GM12864 (cell line): ENCODE results near the gene AIG1.

ENCODE experiments used
- DNase-seq: peaks from one replicate; pipeline ENCODE4 v3.0.0-alpha.2; 2011; ENCODE audit warnings: low read depth
- H3K4me3 ChIP-seq: 2 replicates; pipeline ENCODE4 v1.5.1; 2011; ENCODE audit warnings: mild to moderate bottlenecking, low read depth, low read length, control low read depth
- CTCF ChIP-seq: IDR thresholded peaks from 2 replicates; pipeline ENCODE4 v1.5.1; 2011; ENCODE audit warnings: low read depth, mild to moderate bottlenecking, moderate library complexity, low read length, control low read depth, inconsistent platforms; ENCODE audit errors: missing control alignments

The AIG1 gene

DNA sequence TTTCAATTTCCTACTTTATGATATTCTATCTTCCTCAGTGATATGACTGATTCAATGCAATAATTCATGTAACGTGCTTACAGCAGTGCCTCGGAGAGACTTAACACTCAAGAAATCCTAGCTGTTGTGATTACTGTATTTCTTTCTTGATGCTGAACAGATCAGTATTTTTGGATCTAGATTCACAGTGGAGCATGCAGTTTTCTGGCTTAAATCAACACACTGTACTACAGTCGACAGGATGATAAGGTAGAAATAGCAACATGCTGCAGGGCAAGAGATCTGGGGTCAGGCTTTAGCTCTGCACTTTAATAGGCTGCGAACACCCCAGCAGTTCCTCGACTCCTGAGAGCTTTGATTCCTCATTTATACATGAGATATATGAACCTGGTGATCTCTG is 161.0 kb downstream of the AIG1 start:
- H3K4me3 ChIP-seq = no peak overlapping the region
- no peak for TF ChIP-seq CTCF
- DNase-seq = no peak

DNA sequence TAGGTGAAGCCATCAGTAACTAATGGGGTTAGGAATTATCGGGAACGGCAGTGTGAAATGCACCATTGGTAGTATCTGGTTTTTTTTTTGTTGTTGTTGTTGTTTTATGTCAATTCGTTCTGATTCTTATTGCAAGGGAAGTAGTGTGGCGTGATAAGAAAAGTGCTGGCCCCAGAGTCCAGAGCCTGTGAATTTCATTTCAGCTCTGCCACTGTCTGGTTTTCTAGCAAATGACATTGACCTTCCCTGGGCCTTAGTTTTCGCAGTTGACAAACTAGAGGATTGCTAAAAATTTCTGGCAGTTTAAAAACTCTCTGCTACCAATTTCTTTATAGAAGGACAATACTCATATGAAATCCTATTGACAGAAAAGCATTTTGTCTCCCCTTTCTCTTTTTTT is 161.6 kb downstream of the AIG1 start:
- no peak overlapping the region for H3K4me3 ChIP-seq
- TF ChIP-seq CTCF = no peak
- no peak for DNase-seq

DNA sequence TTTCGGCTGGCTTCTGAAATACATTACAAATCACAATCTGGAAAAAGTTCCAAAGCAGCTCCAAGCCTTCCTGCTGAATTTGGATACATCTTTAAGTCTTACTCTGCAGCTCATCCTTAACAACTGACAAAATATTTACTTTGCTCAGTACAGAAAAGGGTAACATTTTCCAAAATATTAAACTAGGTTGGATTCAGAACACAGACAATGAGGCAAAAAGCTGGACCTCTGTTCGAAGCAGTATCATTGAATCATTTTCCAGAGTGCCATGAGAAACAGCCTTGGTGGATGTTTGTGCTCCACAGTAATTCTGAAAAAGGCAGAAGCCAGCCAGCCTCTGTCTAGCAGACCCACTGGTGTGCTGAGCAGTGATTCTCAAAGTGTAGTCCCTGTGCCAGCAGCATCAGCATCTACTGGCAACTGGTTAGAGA is 162.1 kb downstream of the AIG1 start:
- no peak overlapping the region for H3K4me3 ChIP-seq
- no peak for TF ChIP-seq CTCF
- no peak for DNase-seq

- no peak for DNase-seq
- TF ChIP-seq CTCF = no peak
Measured at GRCh38 chr6:143223895-143224294, 163.2 kb downstream of the AIG1 start.

GRCh38 chr6:143224516-143224915 is 163.8 kb downstream of the AIG1 start:
- TF ChIP-seq CTCF = no peak
- H3K4me3 ChIP-seq = no peak overlapping the region
- no peak for DNase-seq

More at GRCh38 chr6:143223895-143224294, 163.2 kb downstream of the AIG1 start:
- H3K4me3 ChIP-seq = no peak overlapping the region

DNA sequence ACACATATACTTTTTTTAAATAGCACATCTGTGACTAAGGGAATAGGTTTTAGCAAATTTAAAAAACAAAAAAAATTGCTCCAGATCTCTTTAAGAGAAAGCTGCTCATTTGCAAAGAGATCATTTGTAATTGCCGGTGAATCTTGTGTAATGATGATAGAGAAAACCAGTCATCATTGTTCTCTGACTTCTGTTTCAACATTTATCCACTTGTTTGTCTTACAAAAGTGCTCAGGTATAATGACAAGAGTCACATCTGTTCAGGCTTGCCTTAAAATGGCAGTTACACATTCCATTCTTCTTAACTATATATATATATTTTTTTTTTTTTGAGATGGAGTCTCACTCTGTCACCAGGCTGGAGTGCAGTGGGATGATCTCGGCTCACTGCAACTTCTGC is 165.2 kb downstream of the AIG1 start:
- no peak overlapping the region for H3K4me3 ChIP-seq
- no peak for TF ChIP-seq CTCF
- DNase-seq = no peak

DNA sequence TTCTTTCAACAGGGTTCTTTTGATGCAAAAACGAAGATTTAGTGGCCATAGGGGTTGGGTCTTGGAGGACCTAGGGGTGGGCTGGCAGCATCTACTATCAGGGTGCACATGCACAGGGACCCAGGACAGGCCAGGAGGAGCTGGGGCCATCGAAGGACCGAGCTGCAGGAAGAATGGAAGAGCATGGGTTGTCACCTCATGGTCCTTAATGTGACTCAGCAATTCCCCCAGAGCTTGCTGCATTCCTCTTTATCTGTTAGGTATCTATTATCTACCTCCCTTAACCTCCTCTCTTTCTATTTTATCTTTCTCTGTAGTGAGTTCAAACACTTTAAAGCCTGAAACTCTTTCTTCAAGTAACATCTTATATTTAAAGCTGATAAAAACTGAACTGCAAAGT is 167.0 kb downstream of the AIG1 start:
- no peak for DNase-seq
- no peak for TF ChIP-seq CTCF
- H3K4me3 ChIP-seq = no peak overlapping the region
